Right hindlimb (tissue), 1 donor: Measurements from ENCODE around the gene FBXO45.
"Not testable (repeated sequence)": the region's sequence is repeated elsewhere in the genome, so short reads cannot be mapped to it uniquely, and the experiment has no call there.

Source experiments
- DNase-seq: peaks from one replicate; pipeline ENCODE4 v3.0.0-alpha.2; 2018

The FBXO45 gene

DNA sequence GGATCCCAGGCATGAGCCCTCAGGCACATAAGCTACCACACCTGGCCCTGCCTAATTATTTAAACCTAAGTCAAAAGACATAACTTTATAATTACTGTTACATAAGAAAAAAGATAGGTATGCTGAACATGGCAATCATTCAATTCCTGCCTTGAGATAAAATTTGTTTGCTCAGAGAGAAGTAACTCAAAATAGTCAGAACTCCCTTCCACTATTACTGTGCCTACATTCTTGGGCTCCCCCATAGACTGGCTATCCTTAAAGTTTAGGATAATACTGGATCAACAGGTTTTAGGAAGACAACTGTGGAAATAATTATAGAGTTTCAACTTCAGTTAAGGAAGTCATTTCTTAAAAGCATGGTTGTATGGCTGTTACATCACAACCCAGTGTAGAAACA, 10.0 kb upstream of the FBXO45 start:
- DNase-seq: no peak

DNA sequence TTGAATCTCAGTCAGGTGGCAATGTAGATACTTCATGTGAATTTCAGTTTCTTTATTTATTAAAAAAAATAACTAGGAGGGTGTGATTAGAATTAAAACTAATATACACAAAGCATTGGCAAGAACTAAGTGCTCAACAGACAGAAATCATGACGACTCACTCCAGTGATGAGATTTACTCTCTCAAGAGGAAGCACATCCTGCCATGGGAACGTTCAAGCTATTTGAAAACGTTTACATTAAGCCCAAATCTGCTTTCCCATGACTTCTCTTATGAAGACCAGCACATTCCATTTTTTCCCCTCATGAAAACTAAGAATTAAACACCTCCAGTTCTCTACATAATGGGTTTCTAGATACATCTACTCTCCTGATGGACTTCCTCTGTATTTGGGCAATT, 8.6 kb upstream of the FBXO45 start:
- no peak for DNase-seq

DNA sequence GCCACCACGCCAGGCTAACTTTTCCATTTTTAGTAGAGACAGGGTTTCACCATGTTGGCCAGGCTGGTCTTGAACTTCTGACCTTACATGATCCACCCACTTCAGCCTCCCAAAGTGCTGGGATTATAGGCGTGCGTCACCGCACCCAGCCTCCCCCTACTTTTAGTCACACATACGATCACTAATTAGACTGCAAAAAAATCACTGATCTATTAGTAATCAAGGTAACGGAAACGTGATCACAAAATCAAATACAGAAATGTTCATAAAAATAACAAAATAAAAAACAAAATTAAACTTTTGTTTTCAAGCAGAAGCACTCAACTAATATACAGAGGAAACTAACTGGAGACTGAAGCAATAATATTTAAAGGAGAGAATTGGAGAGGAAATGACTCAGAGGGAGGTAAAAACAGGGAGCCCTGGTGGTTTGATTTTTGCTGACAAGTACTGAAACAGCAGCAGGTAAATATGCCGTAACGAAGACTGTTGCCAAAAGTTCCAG, 4.7 kb upstream of the FBXO45 start:
- no peak for DNase-seq

DNA sequence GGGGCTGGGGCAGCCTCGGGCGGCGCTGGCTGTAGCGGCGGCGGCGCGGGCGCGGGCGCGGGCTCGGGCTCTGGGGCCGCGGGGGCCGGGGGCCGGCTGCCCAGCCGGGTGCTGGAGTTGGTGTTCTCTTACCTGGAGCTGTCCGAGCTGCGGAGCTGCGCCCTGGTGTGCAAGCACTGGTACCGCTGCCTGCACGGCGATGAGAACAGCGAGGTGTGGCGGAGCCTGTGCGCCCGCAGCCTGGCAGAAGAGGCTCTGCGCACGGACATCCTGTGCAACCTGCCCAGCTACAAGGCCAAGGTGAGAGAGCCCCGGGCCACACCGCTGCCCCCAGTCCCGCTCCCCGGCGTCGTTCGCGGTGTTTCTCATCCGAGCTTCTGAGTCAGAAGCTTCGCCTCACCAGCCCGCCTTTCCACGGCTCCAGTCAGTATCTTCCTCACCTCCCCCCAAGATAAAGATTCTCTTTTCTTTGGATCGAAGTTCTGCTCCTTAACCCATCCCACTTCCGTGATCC, 600 bp downstream of the FBXO45 start:
- no peak for DNase-seq

DNA sequence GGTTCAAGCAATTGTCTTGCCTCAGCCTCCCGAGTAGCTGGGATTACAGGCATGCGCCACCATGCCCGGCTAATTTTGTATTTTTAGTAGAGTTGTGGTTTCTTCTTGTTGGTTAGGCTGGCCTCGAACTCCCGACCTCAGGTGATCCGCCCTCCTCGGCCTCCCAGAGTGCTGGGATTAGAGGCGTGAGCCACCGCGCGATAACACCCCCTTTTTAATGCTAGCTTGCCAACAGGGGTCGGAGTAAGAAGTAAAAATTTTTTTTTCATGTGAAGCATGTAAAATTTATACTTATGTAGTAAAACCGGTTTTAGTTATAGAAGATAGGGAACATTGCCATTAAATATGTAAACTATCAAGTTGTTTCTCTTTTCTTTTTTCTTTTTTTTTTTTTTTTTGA, 1.9 kb downstream of the FBXO45 start:
- DNase-seq: not testable (repeated sequence)

DNA sequence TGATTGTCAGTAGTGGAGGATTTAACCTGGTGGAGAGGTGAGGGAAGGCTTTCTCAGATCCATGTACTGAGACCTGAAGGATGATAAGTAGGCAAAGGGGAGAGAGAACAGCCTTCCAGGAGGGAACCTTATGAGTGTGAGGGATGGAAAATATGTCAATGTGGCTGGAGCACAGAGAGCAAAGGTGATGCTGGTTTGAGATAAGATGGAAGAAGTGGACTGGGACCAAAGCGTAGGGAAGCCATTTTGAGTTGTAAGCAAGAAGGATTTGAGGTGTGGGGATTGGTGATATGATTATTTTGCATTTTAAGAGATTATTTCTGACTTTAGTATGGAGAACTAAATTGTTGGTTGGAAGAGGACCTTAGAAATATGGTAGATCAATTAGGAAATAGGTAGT, 3.9 kb downstream of the FBXO45 start:
- DNase-seq: no peak

DNA sequence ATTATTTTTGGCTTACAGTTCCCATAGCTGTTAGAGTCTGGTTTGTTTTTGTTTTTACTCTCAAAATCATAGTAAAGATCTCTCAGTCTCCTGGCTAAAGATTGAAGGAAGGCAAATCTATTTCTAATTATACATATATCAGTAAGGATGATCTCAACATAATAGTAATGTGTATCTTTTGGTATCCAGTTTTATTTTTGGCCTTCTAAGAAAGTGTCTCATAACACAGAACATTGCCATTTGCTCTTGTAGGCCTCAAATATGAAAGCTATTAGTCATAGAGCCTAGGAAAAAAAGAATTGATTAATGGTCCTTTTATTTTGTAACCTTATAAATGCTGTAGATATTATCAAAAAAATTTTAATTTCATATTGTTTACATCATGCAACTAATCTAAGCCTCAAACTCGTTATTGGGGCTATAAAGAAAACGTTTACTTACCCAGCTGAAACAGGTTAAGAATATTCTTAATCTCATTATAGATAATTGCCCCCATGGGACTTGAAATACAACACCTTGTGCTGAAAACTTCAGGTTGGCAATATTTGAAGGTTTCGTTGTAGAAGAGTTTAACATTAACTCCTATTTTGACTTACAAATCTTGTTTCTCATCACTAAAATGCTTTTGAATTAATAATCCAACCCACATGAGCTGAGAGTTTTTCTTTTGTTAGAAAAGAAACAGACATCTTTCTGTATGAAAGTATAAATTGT, 16.7 kb downstream of the FBXO45 start:
- DNase-seq: no peak

DNA sequence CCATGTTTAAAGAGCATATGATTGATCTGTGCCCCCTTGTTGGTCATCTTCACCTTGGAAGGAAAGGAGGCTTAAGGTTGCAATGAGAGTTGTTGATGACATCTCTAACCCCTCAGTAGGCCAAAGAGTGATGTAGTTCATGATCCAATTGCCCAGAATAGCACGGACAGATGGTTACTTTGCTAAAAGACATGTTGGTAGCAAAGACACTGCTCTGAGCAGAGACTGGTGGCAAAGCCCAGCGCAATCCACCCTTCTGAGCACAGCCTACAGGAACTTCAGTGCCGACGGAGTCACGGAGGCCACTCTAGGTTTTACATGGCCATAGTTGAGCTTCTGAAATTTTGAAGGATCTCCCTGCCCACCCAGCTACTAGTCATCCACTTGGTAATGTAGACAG, 21.8 kb downstream of the FBXO45 start:
- no peak for DNase-seq

DNA sequence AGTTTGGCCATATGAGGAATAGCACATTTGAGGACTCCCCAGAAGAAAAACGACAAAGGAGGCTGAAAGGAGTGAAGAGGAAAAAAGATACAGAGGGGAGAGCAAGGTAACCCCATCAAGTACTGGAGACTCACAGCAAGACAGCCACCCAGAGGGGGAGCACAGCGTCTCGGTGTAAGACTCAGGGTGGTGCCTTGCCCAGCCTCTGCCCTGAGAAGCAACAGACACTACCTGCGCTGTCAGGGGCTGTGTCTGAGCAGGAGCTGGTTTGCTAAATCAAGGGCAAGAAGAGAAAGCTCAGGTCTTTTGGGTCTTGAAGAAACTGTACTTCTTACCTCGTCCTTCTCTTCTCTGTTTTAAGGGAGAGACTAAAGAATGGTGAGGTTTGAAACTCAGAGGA, 27.9 kb downstream of the FBXO45 start:
- no peak for DNase-seq

DNA sequence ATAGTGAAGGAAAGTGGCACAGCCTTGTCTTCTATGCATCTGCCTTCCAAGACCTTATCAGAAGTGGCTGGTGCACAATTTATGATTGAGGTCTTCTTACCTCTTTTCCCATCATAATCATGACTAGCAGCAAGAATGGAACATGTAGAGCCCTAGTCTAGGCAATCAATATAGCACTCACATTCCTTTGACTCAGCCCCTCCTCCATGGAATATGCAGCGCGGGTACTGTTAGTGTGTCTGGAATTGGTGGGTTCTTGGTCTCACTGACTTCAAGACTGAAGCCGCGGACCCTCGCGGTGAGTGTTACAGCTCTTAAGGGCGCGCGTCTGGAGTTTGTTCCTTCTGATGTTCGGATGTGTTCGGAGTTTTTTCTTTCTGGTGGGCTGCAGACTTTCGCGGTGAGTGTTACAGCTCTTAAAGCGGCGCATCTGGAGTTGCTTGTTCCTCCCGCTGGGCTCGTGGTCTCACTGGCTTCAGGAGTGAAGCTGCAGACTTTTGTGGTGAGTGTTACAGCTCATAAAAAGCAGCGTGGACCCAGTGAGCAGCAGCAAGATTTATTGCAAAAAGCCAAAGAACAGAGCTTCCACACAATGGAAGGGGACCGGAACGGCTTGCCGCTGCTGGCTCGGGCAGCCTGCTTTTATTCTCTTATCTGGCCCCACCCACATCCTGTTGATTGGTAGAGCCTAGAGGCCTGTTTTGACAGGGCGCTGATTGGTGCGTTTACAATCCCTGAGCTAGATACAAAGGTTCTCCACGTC, 29.7 kb downstream of the FBXO45 start:
- not testable (repeated sequence) for DNase-seq

DNA sequence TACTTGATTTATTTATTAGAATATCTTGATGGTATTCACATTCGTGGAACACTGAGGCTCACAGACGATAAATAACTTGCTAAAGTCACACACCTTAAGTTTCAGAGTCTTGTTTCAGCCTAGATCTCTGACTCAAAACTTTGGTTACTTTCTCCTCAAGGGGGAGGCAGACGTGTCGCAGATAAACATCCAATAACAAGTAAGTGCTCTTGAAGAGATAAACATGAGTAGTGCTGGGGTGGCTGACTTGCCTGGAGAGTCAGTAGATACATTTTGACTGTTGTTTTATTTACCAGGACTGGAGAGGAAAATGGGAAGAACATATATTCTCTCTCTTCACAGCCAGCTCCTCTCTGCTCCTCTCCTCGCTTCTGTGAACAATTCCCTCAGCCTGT, 31.3 kb downstream of the FBXO45 start:
- DNase-seq: no peak

DNA sequence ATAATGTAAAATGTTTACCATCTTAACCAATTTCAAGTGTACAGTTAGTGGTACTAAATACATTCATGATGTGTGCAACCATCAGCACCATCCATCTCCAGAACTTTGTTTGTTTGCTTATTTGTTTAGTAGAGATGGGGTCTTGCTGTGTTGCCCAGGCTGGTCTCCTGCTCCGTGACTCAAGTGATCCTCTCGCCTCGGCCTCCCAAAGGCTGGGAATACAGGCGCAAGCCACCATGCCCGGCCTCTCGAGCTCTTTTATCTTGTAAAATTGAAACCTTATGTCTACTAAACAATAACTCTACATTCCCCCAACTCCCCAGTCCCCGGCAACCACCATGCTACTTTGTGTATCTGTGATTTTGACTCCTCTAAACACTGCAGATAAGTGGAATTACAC, 31.9 kb downstream of the FBXO45 start:
- no peak for DNase-seq

DNA sequence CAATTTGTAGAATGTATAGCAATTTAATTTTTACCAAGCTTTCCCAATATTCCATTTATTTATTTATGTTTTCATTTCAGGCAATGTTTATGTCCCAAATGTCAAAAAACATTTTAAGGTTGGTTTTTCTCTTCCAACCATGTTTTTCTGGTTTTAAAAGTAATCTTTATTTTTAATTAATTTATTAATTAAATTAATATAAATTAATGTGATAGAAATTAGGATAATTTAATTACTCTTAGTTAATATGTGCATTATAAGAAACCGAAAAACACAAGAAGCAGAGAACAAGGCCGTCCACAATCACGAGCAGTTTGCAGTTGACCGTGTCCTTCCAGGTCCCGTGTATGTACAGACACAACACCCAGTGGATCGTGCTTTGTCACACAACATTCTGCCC, 34.2 kb downstream of the FBXO45 start:
- no peak for DNase-seq

DNA sequence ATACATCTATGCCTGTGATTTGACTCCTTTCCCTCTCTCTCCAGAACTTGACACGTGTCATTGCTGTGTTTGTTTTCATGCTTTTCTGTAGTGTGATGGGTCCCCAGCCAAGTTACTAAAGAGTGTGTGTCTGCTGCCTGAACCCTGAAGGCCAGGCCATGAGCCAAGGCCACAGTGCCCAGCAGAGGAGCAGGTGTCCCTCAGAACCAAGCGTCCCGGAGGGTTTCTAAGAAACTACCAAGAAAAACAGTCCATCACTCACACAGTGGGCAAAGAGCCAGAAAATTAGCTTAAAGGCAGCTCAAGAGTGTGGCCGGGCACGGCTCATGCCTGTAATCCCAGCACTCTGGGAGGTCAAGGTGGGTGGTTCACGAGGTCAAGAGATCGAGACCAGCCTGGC, 35.2 kb downstream of the FBXO45 start:
- DNase-seq: no peak

DNA sequence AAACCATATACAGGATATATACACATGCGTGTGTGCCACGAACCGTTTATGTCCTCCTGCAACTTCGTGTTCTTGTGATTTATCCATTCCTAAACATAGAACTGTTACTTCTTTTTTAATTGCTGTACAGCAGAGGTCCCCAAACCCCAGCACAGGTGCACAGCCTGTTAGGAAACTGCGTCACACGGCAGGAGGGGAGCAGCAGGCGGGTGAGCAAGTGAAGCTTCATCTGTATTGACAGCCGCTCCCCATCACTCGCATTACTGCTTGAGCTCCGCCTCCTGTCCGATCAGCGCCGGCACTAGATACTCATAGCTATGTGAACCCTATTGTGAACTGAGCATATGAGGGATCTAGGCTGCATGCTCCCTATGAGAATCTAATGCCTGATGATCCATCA, 36.1 kb downstream of the FBXO45 start:
- no peak for DNase-seq

DNA sequence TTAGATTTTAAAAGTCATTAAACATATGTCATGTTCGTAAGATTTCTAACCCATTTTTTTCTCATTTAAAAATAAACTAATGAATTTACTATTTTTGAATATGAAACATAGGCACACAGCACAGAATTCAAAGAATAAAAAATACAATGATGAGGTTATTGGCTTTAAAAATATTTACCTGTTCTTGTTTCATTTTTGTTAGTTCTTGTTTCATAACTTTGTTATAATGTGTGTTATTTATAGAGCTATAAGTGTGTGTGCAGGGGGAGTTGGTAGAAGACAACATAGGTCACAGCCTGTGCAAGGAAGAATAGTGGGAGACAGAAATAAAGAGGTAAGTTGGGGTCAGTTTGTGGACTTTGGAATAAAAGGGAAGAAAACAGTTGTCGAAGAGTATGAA, 40.2 kb downstream of the FBXO45 start:
- DNase-seq: no peak

DNA sequence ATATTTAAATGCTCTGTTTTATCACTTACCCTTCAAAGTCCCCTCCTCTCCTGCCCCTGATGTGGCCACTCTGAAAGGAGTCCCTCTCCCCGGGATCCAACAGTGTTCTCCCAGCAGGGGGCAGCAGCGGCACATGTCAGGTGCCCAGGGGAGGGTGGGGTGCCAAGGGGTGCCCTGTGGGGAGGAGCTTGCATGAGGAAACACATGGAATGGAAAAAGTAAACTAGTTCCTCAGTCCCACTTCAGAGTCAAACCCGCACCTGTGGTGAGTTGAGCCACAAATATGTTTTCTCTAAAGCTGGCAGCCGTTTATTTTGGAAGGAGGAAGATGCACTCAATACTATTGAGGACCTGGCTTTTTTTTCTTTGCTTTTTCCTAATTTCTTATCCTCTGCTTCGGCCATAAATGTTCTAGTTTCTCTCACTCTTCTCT, 40.9 kb downstream of the FBXO45 start:
- DNase-seq: peak; percentile 84

DNA sequence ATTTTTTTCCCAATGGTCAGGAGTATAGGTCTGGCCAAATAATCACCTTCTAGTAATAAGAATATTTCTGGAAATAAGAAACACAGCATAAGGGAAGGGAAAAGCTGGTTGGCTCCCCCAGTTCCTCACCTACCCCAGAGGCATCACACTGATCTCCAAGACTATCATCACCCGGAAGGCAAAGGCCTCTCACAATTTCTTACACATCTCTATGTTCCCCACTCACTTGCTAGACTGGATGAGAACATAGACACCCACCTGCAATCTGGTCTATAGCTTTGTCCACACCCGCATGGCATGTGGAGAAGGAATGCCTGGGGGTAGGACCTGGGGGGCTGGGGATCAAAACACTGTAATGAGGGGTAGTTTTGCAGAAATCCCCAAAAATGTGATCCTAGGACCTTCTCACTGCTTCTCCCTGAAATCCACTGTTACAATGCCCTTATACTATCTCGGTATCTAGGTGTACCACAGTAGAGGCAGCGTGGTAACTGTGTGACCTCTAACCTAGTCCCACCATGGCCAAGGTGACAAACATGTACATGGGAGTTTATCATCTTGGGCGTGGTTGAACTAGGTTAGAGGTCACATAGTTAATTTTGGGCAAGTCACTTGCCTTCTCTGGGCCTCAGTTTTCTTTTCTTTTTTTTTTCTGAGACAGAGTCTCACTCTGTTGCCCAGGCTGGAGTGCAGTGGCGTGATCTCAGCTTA, 41.5 kb downstream of the FBXO45 start:
- DNase-seq: no peak

DNA sequence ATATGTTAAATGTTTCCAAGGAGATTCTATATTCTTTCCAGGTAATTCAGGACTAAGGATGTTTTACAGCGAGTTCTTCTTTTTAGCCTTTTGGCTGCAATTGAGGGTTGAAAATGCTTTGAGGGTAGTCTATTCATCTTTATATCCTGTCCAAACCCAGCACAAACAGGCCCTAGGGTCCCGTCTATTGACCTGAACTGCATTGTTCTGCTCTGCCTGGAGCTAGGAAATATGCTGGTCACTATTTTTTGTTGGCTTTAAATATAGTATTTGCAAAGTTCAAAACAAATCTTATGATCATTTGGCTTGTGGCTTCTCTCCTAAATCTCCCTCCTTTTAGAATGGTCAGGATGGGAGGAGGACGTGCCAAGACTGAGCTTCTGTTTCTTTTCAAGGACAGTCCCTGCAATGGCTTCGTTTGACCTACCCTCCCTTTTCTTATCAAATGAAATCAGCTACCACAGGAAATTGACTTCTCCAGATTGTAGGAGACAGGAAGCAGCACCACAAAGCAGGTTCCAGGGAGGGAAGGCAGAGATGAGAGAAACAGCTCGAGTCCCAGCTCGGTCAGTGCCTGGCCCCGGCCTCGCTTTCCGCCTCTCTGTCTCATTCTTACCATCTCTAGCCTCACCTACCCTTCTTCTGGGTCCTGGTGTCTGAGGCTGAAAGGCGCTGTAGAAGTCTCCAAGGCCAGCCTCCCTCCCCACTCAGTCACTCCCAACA, 43.5 kb downstream of the FBXO45 start:
- DNase-seq: no peak

DNA sequence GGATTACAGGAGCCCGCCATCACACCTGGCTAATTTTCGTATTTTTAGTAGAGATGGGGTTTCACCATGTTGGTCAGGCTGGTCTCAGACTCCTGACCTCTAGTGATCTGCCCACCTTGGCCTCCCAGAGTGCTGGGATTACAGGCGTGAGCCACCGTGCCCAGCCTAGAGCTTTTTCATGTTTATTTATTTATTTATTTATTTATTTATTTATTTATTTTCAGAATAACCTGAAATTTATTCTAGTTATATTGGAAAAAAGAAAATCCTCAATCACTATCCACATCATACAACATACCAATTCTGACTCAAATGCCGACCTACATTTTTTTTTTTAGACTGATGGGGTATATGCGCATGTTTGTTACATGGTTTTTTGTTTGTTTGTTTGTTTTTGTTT, 46.8 kb downstream of the FBXO45 start:
- DNase-seq: not testable (repeated sequence)

DNA sequence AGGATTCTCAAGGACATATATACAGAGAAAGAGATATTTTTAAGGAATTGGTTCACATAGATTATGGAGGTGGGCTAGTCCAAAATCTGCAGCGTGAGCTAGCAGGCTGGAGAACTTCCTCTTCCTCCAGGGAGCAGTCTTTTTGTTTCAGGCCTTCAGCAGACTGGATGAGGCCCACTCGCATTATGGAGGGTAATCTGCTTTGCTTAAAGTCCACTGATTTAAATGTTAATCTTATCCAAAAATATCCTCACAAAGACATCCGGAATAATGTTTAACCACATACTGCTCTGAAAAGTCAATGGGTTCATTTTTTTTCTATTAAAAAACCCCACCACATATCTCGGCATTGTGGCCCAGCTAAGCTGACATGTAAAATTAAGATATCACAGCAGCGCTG, 48.8 kb downstream of the FBXO45 start:
- DNase-seq: no peak

DNA sequence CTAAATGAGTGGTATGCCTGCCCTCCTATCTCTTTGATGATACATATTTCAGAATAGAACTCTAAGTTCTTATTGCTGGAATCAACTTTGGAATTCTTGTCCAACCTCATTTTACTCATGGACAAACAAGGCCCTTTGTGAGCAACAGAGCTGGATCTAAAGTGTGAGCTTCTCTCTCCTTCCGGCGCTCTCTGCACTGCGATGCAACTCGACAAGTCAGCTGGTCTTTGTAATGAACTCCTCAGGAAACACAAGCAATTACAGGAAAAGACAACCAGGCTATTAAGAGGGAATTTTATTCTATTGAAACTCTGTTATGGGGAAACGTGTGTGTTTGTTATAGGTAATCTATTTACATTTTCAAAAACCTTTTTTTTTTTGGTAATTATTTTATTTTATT, 50.8 kb downstream of the FBXO45 start:
- no peak for DNase-seq

DNA sequence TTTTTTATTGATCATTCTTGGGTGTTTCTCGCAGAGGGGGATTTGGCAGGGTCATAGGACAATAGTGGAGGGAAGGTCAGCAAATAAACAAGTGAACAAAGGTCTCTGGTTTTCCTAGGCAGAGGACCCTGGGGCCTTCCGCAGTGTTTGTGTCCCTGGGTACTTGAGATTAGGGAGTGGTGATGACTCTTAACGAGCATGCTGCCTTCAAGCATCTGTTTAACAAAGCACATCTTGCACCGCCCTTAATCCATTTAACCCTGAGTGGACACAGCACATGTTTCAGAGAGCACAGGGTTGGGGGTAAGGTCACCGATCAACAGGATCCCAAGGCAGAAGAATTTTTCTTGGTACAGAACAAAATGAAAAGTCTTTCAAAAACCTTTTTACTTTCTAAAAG, 51.2 kb downstream of the FBXO45 start:
- not testable (repeated sequence) for DNase-seq
